ENCODE data around the gene DSC2.

Gene DSC2

GRCh38 chr18:31065036-31065773 lies 37.0 kb downstream of the DSC2 start:
- Mint-ChIP-seq H3K9me3 (no peaks in the 10 kb centered on the region), H3K4me1 (peaks cover 19% of the 10 kb centered on the region), H3K27me3 (no peaks in the 10 kb centered on the region), H3K27ac (no peak overlapping the region), H3K4me3 (no peak overlapping the region)
- DNase-seq (no peak), ATAC-seq (no peak)

GRCh38 chr18:31064130-31064529 lies 38.1 kb downstream of the DSC2 start:
- Mint-ChIP-seq H3K4me1 (peaks cover 19% of the 10 kb centered on the region), H3K27ac (no peak overlapping the region), H3K4me3 (peak overlapping the region in 1 of 2 donors; percentile 11), H3K9me3 (no peaks in the 10 kb centered on the region), H3K27me3 (no peaks in the 10 kb centered on the region)
- DNase-seq (peak in 1 of 2 donors; percentile 29), ATAC-seq (peak; percentile 95)

GRCh38 chr18:31061945-31062344 lies 40.3 kb downstream of the DSC2 start:
- Mint-ChIP-seq H3K9me3 (no peaks in the 10 kb centered on the region), H3K4me3 (no peak overlapping the region), H3K4me1 (peaks cover 19% of the 10 kb centered on the region), H3K27me3 (no peaks in the 10 kb centered on the region), H3K27ac (no peak overlapping the region)
- ATAC-seq (peak; percentile 51), DNase-seq (no peak)

GRCh38 chr18:31058897-31059296 lies 43.3 kb downstream of the DSC2 start:
- Mint-ChIP-seq H3K4me1 (peaks cover 13% of the 10 kb centered on the region), H3K27ac (no peak overlapping the region), H3K27me3 (no peaks in the 10 kb centered on the region), H3K9me3 (no peaks in the 10 kb centered on the region), H3K4me3 (no peak overlapping the region)
- DNase-seq (no peak), ATAC-seq (no peak)

- Mint-ChIP-seq H3K27ac (no peak overlapping the region), H3K4me3 (no peak overlapping the region), H3K27me3 (no peaks in the 10 kb centered on the region), H3K4me1 (peaks cover 13% of the 10 kb centered on the region), H3K9me3 (peaks cover 0 to 3% of the 10 kb centered on the region in 2 donors)
- DNase-seq (no peak), ATAC-seq (no peak)
Measured at GRCh38 chr18:31057917-31058316, 44.3 kb downstream of the DSC2 start.

- no peak overlapping the region for H3K4me3 Mint-ChIP-seq
- H3K9me3 Mint-ChIP-seq: peaks cover 0 to 9% of the 10 kb centered on the region in 2 donors
- ATAC-seq: no peak
- H3K27ac Mint-ChIP-seq: no peak overlapping the region
- peaks cover 7% of the 10 kb centered on the region for H3K4me1 Mint-ChIP-seq
- no peaks in the 10 kb centered on the region for H3K27me3 Mint-ChIP-seq
- no peak for DNase-seq
Measured at GRCh38 chr18:31057051-31057450, 45.2 kb downstream of the DSC2 start.

GRCh38 chr18:31056296-31056695 lies 45.9 kb downstream of the DSC2 start:
- peaks cover 2% of the 10 kb centered on the region for H3K4me1 Mint-ChIP-seq
- H3K9me3 Mint-ChIP-seq: peaks cover 5 to 9% of the 10 kb centered on the region in 2 donors
- ATAC-seq (no peak), DNase-seq (no peak)
- no peak overlapping the region for H3K4me3 Mint-ChIP-seq
- no peaks in the 10 kb centered on the region for H3K27me3 Mint-ChIP-seq
- peak overlapping the region in 1 of 2 donors; percentile 10 for H3K27ac Mint-ChIP-seq

GRCh38 chr18:31050635-31051034 lies 51.6 kb downstream of the DSC2 start:
- Mint-ChIP-seq H3K27me3 (peaks cover 14% of the 10 kb centered on the region), H3K9me3 (peaks cover 6 to 9% of the 10 kb centered on the region in 2 donors), H3K4me3 (no peak overlapping the region), H3K27ac (no peak overlapping the region), H3K4me1 (no peaks in the 10 kb centered on the region)
- ATAC-seq (no peak), DNase-seq (no peak)

GRCh38 chr18:31049189-31049588 lies 53.0 kb downstream of the DSC2 start:
- ATAC-seq (no peak), DNase-seq (no peak)
- Mint-ChIP-seq H3K27ac (no peak overlapping the region), H3K4me3 (no peak overlapping the region), H3K4me1 (no peaks in the 10 kb centered on the region), H3K27me3 (peaks cover 23% of the 10 kb centered on the region), H3K9me3 (peaks cover 9 to 10% of the 10 kb centered on the region in 2 donors)

GRCh38 chr18:31048216-31048615 lies 54.0 kb downstream of the DSC2 start:
- ATAC-seq (no peak), DNase-seq (no peak)
- H3K27ac Mint-ChIP-seq: no peak overlapping the region
- H3K9me3 Mint-ChIP-seq: peaks cover 8 to 16% of the 10 kb centered on the region in 2 donors
- H3K27me3 Mint-ChIP-seq: peaks cover 33% of the 10 kb centered on the region
- H3K4me3 Mint-ChIP-seq: no peak overlapping the region
- H3K4me1 Mint-ChIP-seq: no peaks in the 10 kb centered on the region

- no peak overlapping the region for H3K27ac Mint-ChIP-seq
- H3K9me3 Mint-ChIP-seq: peaks cover 0 to 21% of the 10 kb centered on the region in 2 donors
- H3K4me3 Mint-ChIP-seq: no peak overlapping the region
- peaks cover 43% of the 10 kb centered on the region for H3K27me3 Mint-ChIP-seq
- no peak for DNase-seq
- ATAC-seq: no peak
- H3K4me1 Mint-ChIP-seq: peaks cover 5% of the 10 kb centered on the region
Measured at GRCh38 chr18:31046916-31047315, 55.3 kb downstream of the DSC2 start.

GRCh38 chr18:31045599-31045998 lies 56.6 kb downstream of the DSC2 start:
- Mint-ChIP-seq H3K4me3 (no peak overlapping the region), H3K27me3 (peaks cover 57% of the 10 kb centered on the region), H3K9me3 (peaks cover 0 to 21% of the 10 kb centered on the region in 2 donors), H3K4me1 (peaks cover 15% of the 10 kb centered on the region), H3K27ac (no peak overlapping the region)
- ATAC-seq (no peak), DNase-seq (no peak)

GRCh38 chr18:31044926-31045325 lies 57.3 kb downstream of the DSC2 start:
- peaks cover 0 to 21% of the 10 kb centered on the region in 2 donors for H3K9me3 Mint-ChIP-seq

GRCh38 chr18:31043709-31044108 lies 58.5 kb downstream of the DSC2 start:
- H3K4me1 Mint-ChIP-seq: peaks cover 15% of the 10 kb centered on the region

More at GRCh38 chr18:31044926-31045325, 57.3 kb downstream of the DSC2 start:
- no peak overlapping the region for H3K4me3 Mint-ChIP-seq
- no peak for DNase-seq
- peaks cover 61% of the 10 kb centered on the region for H3K27me3 Mint-ChIP-seq
- no peak overlapping the region for H3K27ac Mint-ChIP-seq
- ATAC-seq: no peak
- peaks cover 15% of the 10 kb centered on the region for H3K4me1 Mint-ChIP-seq

GRCh38 chr18:31042406-31043181 lies 59.6 kb downstream of the DSC2 start, which contains the start of gene DSC3:
TSS of gene DSC3 (minus strand) at chr18:31042742. CDS start at chr18:31042660, 82 bp downstream.
- Mint-ChIP-seq H3K27me3 (peaks cover 61% of the 10 kb centered on the region), H3K4me3 (peak within 1 kb of the TSS; percentile 71 to 73), H3K4me1 (peaks cover 15% of the 10 kb centered on the region), H3K9me3 (peaks cover 0 to 21% of the 10 kb centered on the region in 2 donors), H3K27ac (peak within 1 kb of the TSS in 1 of 2 donors; percentile 77)
- peak; percentile 53 for ATAC-seq
- DNase-seq: peak in 1 of 2 donors; percentile 9

More at GRCh38 chr18:31043709-31044108, 58.5 kb downstream of the DSC2 start:
- no peak overlapping the region for H3K27ac Mint-ChIP-seq
- ATAC-seq (no peak), DNase-seq (no peak)
- H3K27me3 Mint-ChIP-seq: peaks cover 61% of the 10 kb centered on the region
- no peak overlapping the region for H3K4me3 Mint-ChIP-seq
- H3K9me3 Mint-ChIP-seq: peaks cover 0 to 21% of the 10 kb centered on the region in 2 donors

- Mint-ChIP-seq H3K27me3 (peaks cover 61% of the 10 kb centered on the region), H3K27ac (peak overlapping the region in 1 of 2 donors; percentile 77), H3K9me3 (peaks cover 0 to 21% of the 10 kb centered on the region in 2 donors), H3K4me1 (peaks cover 15% of the 10 kb centered on the region), H3K4me3 (peak overlapping the region; percentile 71 to 73)
- ATAC-seq (peak; percentile 18), DNase-seq (no peak)
Measured at GRCh38 chr18:31042084-31042405, 60.2 kb downstream of the DSC2 start.

Measured in stimulated activated naive CD8-positive, alpha-beta T cell treated with anti-CD3 and anti-CD28 coated beads, Interleukin-15, amount 100 ng/mL, for 72 hours (primary cell).